PC-9 (cell line): ENCODE data around the gene USP3.

ENCODE experiments used
- EZH2 ChIP-seq: fragments of 200-600 bp; sonication (generic); IDR thresholded peaks from 2 replicates; pipeline ENCODE4 v1.8.0; 2017; ENCODE audit warnings: antibody characterized with exemption, low read depth
- TF ChIP-seq, protein P1 (sequence below): fragments of 200-600 bp; sonication (generic); conservative IDR thresholded peaks from 2 replicates; pipeline ENCODE4 v1.6.1; 2017; ENCODE audit warnings: mixed run types, antibody characterized with exemption, mild to moderate bottlenecking, moderate library complexity

GRCh38 chr15:63604281-63604680 lies 99.9 kb downstream of the USP3 start:
- TF ChIP-seq, protein P1, sequence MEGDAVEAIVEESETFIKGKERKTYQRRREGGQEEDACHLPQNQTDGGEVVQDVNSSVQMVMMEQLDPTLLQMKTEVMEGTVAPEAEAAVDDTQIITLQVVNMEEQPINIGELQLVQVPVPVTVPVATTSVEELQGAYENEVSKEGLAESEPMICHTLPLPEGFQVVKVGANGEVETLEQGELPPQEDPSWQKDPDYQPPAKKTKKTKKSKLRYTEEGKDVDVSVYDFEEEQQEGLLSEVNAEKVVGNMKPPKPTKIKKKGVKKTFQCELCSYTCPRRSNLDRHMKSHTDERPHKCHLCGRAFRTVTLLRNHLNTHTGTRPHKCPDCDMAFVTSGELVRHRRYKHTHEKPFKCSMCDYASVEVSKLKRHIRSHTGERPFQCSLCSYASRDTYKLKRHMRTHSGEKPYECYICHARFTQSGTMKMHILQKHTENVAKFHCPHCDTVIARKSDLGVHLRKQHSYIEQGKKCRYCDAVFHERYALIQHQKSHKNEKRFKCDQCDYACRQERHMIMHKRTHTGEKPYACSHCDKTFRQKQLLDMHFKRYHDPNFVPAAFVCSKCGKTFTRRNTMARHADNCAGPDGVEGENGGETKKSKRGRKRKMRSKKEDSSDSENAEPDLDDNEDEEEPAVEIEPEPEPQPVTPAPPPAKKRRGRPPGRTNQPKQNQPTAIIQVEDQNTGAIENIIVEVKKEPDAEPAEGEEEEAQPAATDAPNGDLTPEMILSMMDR = no peak
- TF ChIP-seq EZH2 = no peak
